ENCODE measurements around the gene SLIT3. TPM values are rescaled to one million over a fixed set of nuclear protein-coding genes. Genes with fewer than 3 reads are reported as not detected.

Gene SLIT3
- total and polyA plus RNA-seq, 2 experiments from 2014 or later = 0.59 to 0.71 TPM

DNA sequence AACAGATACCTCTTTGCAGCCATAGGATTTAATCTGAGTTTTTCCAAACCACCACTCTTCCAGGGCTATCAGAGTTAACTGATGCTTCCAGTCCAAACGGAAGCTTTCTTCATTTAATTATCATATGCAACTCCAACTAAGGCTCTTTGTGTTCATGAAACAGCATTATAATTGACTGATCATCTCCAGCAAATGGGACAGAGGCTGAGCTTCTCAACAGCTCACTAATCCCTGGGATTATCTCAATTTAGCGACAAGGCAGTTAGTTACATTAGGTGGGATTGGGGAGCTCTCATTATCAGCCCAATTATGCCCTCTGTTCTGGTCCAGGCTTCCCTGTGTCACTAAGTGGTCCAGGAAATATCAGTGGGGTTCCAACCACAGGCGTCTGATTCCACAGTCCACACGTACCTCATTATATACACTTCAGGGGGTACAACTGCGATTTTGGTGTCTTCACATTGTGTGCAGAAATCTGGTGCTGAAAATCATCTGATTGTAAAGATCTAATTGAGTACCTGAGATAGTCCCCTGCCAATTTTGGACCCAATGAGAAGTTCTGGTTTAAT, 408.2 kb downstream of the SLIT3 start:
- no peak overlapping the region for H3K27ac ChIP-seq (ENCODE audit: low read depth)

DNA sequence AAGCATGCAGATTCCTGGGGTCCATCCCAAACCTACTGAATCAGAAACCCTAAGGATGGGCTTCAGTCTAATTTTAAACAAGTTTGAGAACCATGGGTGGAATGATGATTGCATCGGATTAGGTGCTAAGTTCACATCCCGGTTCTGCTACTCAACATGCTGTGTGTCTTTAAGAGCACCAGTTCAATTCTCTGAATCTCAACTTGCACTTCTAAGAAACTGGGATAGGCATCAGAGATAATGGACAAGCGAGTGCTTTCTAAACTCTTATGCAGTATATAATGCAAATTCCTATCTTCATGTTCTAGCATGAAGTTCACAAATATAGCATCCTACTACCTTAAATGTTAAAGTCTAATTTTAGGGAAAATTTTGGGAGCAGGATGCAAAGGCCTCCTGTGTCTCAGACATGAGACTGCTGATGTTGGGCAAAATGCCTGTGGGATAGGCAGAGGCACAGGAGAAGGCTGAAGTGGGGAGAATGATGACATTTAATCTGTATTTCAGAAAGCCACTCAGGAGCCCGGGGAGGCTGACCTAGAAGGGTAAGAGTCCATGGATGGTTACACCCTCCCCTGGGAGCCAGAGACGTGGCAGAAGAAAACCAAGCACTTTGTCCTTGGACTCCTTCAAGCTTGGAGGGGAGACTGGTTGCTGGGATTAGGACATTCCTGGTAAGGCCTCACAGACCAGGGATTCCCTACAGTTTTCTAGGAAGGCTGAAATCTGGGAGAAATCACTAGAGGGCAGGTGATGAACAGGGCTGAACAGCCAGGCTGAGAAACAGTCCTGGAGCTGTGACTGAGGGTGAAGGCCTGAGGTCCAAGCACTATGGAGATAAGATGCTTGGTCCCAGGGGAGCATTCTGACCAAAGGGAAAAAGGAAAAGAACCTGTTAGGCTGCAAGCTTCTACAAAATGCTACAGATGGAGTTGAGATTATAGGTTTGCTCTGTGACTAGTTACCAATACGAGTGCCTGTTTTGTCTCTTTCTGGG, 409.8 kb downstream of the SLIT3 start:
- H3K27ac Mint-ChIP-seq = no peak overlapping the region
- DNase-seq (ENCODE audit: low spot score) (no peak), ATAC-seq (no peak)
- Histone ChIP-seq H3F3A (replicated peaks; ENCODE audit: low read depth) (no peaks in the 10 kb centered on the region), H3K4me1 (ENCODE audit: insufficient read depth) (no peaks in the 10 kb centered on the region), H2AFZ (no peak overlapping the region), H3K4me3 (no peak overlapping the region), H3K9me2 (ENCODE audit: insufficient read depth) (no peaks in the 10 kb centered on the region), H3K79me2 (replicated peaks; ENCODE audit: insufficient read depth) (no peaks in the 10 kb centered on the region), H3K4me2 (no peak overlapping the region), H3K27me3 (ENCODE audit: insufficient read depth) (no peaks in the 10 kb centered on the region), H4K20me1 (replicated peaks; ENCODE audit: insufficient read depth) (no peaks in the 10 kb centered on the region), H3K36me3 (ENCODE audit: insufficient read depth) (no peaks in the 10 kb centered on the region), H3K27ac (ENCODE audit: low read depth) (no peak overlapping the region)
- H3K4me1 Mint-ChIP-seq = peaks cover 3% of the 10 kb centered on the region; the same call in 1 of the 3 replicates
- H3K27me3 Mint-ChIP-seq (ENCODE audit: insufficient read depth, low read depth, poor library complexity) = no peaks in the 10 kb centered on the region
- no peaks in the 10 kb centered on the region for H3K36me3 Mint-ChIP-seq (ENCODE audit: low read depth)
- no peaks in the 10 kb centered on the region for H3K9me3 Mint-ChIP-seq
- no peak overlapping the region for H3K4me3 Mint-ChIP-seq
- TF ChIP-seq STAT1 (IDR thresholded peaks at IDR 0.05; ENCODE audit: unreplicated experiment) (no peak), NANOG (IDR thresholded peaks at IDR 0.05; ENCODE audit: borderline replicate concordance) (no peak)
- TF ChIP-seq, protein P1, sequence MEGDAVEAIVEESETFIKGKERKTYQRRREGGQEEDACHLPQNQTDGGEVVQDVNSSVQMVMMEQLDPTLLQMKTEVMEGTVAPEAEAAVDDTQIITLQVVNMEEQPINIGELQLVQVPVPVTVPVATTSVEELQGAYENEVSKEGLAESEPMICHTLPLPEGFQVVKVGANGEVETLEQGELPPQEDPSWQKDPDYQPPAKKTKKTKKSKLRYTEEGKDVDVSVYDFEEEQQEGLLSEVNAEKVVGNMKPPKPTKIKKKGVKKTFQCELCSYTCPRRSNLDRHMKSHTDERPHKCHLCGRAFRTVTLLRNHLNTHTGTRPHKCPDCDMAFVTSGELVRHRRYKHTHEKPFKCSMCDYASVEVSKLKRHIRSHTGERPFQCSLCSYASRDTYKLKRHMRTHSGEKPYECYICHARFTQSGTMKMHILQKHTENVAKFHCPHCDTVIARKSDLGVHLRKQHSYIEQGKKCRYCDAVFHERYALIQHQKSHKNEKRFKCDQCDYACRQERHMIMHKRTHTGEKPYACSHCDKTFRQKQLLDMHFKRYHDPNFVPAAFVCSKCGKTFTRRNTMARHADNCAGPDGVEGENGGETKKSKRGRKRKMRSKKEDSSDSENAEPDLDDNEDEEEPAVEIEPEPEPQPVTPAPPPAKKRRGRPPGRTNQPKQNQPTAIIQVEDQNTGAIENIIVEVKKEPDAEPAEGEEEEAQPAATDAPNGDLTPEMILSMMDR (conservative IDR thresholded peaks at IDR 0.05; ENCODE audit: low read depth in 2 of 2) = 0 out of 4 replicates have a peak, but pooled peaks of 1 of the 2 experiments have one; percentile 17

More for the DNA sequence above, 408.2 kb downstream of the SLIT3 start:
- Histone ChIP-seq H3K4me1 (ENCODE audit: insufficient read depth) (no peaks in the 10 kb centered on the region), H3K79me2 (replicated peaks; ENCODE audit: insufficient read depth) (no peaks in the 10 kb centered on the region), H3F3A (replicated peaks; ENCODE audit: low read depth) (no peaks in the 10 kb centered on the region), H3K4me3 (no peak overlapping the region), H3K27me3 (ENCODE audit: insufficient read depth) (no peaks in the 10 kb centered on the region), H2AFZ (no peak overlapping the region), H3K9me2 (ENCODE audit: insufficient read depth) (no peaks in the 10 kb centered on the region), H4K20me1 (replicated peaks; ENCODE audit: insufficient read depth) (no peaks in the 10 kb centered on the region), H3K36me3 (ENCODE audit: insufficient read depth) (no peaks in the 10 kb centered on the region), H3K4me2 (no peak overlapping the region)
- ATAC-seq (no peak), DNase-seq (ENCODE audit: low spot score) (no peak)
- H3K27ac Mint-ChIP-seq = no peak overlapping the region
- peaks cover 2% of the 10 kb centered on the region for H3K27me3 Mint-ChIP-seq (ENCODE audit: insufficient read depth, low read depth, poor library complexity)
- H3K4me1 Mint-ChIP-seq = peaks cover 6% of the 10 kb centered on the region; the same call in 2 of the 3 replicates
- no peak for TF ChIP-seq EZH2phosphoT487 (IDR thresholded peaks at IDR 0.05; ENCODE audit: unreplicated experiment)
- TF ChIP-seq CREB1 (CRISPR knock-in tag; IDR thresholded peaks at IDR 0.05; ENCODE audit: low read depth) = no peak
- TF ChIP-seq, protein P1 (conservative IDR thresholded peaks at IDR 0.05; ENCODE audit: low read depth in 2 of 2) = no peak
- TF ChIP-seq STAT1 (IDR thresholded peaks at IDR 0.05; ENCODE audit: unreplicated experiment) = no peak
- H3K4me3 Mint-ChIP-seq = no peak overlapping the region
- H3K36me3 Mint-ChIP-seq (ENCODE audit: low read depth) = no peaks in the 10 kb centered on the region
- H3K9me3 Mint-ChIP-seq = no peaks in the 10 kb centered on the region

Data from GM23338 (cell line).